NCI-H82 treated with DMSO at 0.1 percent for 48 hours (cell line): ENCODE data around the gene ZNF772.
"Not testable (repeated sequence)": the region's sequence is repeated elsewhere in the genome, so short reads cannot be mapped to it uniquely, and the experiment has no call there.

Experiments
- DNase-seq: peaks from one replicate; lab custom pipeline; 2025; ENCODE audit not compliant: unreplicated experiment; lab: John Stamatoyannopoulos, UW

The ZNF772 gene

GRCh38 chr19:57477191-57478008 lies at the start of gene ZNF772:
Gene ZNF772 (minus strand): TSS chr19:57477566. CDS start chr19:57477309, 257 bp downstream.
- peak; percentile 88 for DNase-seq

GRCh38 chr19:57518021-57518420 lies 40.7 kb upstream of the ZNF772 start:
- DNase-seq, result not testable (repeated sequence)

GRCh38 chr19:57515255-57515654 lies 37.9 kb upstream of the ZNF772 start:
- no peak for DNase-seq

- DNase-seq, result no peak
Observed at GRCh38 chr19:57512845-57513244, 35.5 kb upstream of the ZNF772 start.

GRCh38 chr19:57511484-57511883 lies 34.1 kb upstream of the ZNF772 start:
- DNase-seq, result no peak

GRCh38 chr19:57506163-57506562 lies 28.8 kb upstream of the ZNF772 start:
- no peak for DNase-seq

- not testable (repeated sequence) for DNase-seq
Observed at GRCh38 chr19:57500400-57500799, 23.0 kb upstream of the ZNF772 start.

- DNase-seq, result peak; percentile 66
Observed at GRCh38 chr19:57499680-57500395, 22.5 kb upstream of the ZNF772 start, which contains the start of gene ZNF773. Gene ZNF773 (plus strand): TSS chr19:57499938. CDS start chr19:57500081, 143 bp downstream.

- DNase-seq, result not testable (repeated sequence)
Observed at GRCh38 chr19:57499332-57499679, 21.9 kb upstream of the ZNF772 start.

GRCh38 chr19:57488299-57488644 lies 10.9 kb upstream of the ZNF772 start:
- DNase-seq, result not testable (repeated sequence)

GRCh38 chr19:57487477-57488298 lies 10.3 kb upstream of the ZNF772 start, which contains the start of gene ZNF419:
Gene ZNF419 (plus strand): TSS chr19:57487750. CDS start chr19:57487951, 201 bp downstream.
- peak; percentile 38 for DNase-seq

- DNase-seq, result no peak
Observed at GRCh38 chr19:57473646-57474045, 3.7 kb downstream of the ZNF772 start.

- no peak for DNase-seq
Observed at GRCh38 chr19:57466489-57466888, 10.9 kb downstream of the ZNF772 start.

- DNase-seq, result peak; percentile 2
Observed at GRCh38 chr19:57465680-57466381, 11.5 kb downstream of the ZNF772 start.

GRCh38 chr19:57452307-57452706 lies 25.1 kb downstream of the ZNF772 start:
- no peak for DNase-seq

GRCh38 chr19:57443121-57443696 lies 34.2 kb downstream of the ZNF772 start:
- DNase-seq, result no peak

GRCh38 chr19:57441979-57442752 lies 35.2 kb downstream of the ZNF772 start:
- no peak for DNase-seq

GRCh38 chr19:57438925-57439324 lies 38.4 kb downstream of the ZNF772 start:
- no peak for DNase-seq

- DNase-seq, result no peak
Observed at GRCh38 chr19:57437931-57438330, 39.4 kb downstream of the ZNF772 start.

- DNase-seq, result no peak
Observed at GRCh38 chr19:57436417-57436816, 40.9 kb downstream of the ZNF772 start.
